Prostate gland (tissue), 2 donors: ENCODE measurements around the gene LRIG2. TPM values are rescaled to one million over a fixed set of nuclear protein-coding genes. Genes with fewer than 3 reads are reported as not detected.

ENCODE experiments used
- DNase-seq: peaks from one replicate; pipeline ENCODE4 v3.0.0-alpha.2; 2019; ENCODE audit warnings: low spot score
- H3K27ac ChIP-seq, 2 donors: fragments of 200-600 bp; sonication (generic); 2 replicates each; pipeline ENCODE4 v1.5.1; 2017 to 2019
- H3K27me3 ChIP-seq: fragments of 200-600 bp; sonication (generic); replicated peaks from 2 replicates; pipeline ENCODE4 v1.5.1; 2019; ENCODE audit not compliant: insufficient read depth
- H3K36me3 ChIP-seq, 2 donors: fragments of 200-600 bp; sonication (generic); 1 replicate in 1 of 2; 2 replicates in 1 of 2; pipeline versions ENCODE4 v1.5.1 to v1.8.1; 2017 to 2019
- H3K4me1 ChIP-seq: fragments of 200-600 bp; sonication (generic); replicated peaks from 2 replicates; pipeline ENCODE4 v1.5.1; 2019
- H3K4me3 ChIP-seq, 2 donors: fragments of 200-600 bp; sonication (generic); 2 replicates each; pipeline ENCODE4 v1.5.1; 2017 to 2019
- H3K9me3 ChIP-seq: fragments of 200-600 bp; sonication (generic); 2 replicates; pipeline ENCODE4 v1.5.1; 2017
- CTCF ChIP-seq, 4 experiments: fragments of 200-600 bp in 2 of 4; fragments of 450-650 bp in 2 of 4; sonication (generic) in 2 of 4; IDR thresholded peaks; 1 replicate in 3 of 4; 2 replicates in 1 of 4; pipeline ENCODE4 v1.5.1; 2016 to 2019; ENCODE audit warnings: antibody characterized with exemption in 4 of 4, mild to moderate bottlenecking in 2 of 4, moderate library complexity in 2 of 4
- POLR2A ChIP-seq: fragments of 450-650 bp; IDR thresholded peaks from one replicate; pipeline ENCODE4 v1.6.1; 2016; ENCODE audit warnings: antibody characterized with exemption, mild to moderate bottlenecking
- POLR2AphosphoS5 ChIP-seq: sonication (generic); formaldehyde crosslinking; IDR thresholded peaks from one replicate; pipeline ENCODE4 v1.6.1; 2017; ENCODE audit warnings: antibody characterized with exemption
- WGBS: methylation state at CpG from one replicate; pipeline ENCODE4 v1.1.5; 2018; 5-methylcytosine and 5-hydroxymethylcytosine counted together
- intact Hi-C: fragments of 100-400 bp; cut with DNase I; formaldehyde crosslinking; loops from one replicate; pipeline ENCODE4 v1.14.2; 2022
- total RNA-seq, 2 donors: library from RNA; depleted of rRNA; stranded (reverse); fragments of >200 nt; gene quantifications; one replicate each; pipeline ENCODE4 v1.1.0, GENCODE V29; 2016

The LRIG2 gene
- total RNA-seq, 2 donors from 2014 or later, result 20.8 to 26.6 TPM

GRCh38 chr1:113096493-113096892 is 23.5 kb downstream of the LRIG2 start:
- Histone ChIP-seq H3K4me3 (no peak overlapping the region), H3K27ac (no peak overlapping the region), H3K27me3 (no peaks in the 10 kb centered on the region), H3K9me3 (no peaks in the 10 kb centered on the region), H3K36me3 (peaks cover 4 to 7% of the 10 kb centered on the region in 2 donors), H3K4me1 (no peaks in the 10 kb centered on the region)
- 88% methylated on average over 3 of the region's 3 CpGs for whole genome bisulfite sequencing
- intact Hi-C loops, result no loop called here
- TF ChIP-seq POLR2A (no peak), CTCF (IDR thresholded peaks at IDR 0.05) (no peak), POLR2AphosphoS5 (no peak)
- DNase-seq, result no peak

DNA sequence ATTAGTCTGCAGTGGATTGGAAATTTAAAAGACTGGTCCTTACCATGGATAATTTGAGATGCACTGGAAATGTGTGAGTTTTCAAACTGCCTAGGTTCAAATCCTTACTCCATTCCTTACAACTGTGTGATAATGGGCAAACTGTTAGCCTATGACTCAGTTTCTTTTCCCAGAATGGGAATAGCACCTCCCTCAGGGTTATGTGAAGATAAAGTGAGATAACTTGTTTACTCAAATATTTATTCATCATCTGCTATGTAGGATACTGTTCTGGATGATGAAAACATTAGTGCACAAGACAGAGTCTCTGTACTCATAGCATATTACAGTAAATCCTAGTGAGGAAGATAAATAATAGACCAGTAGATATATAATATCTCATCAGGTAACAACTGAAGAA is 28.6 kb downstream of the LRIG2 start:
- H3K36me3 ChIP-seq, result peaks cover 0 to 10% of the 10 kb centered on the region in 2 donors

DNA sequence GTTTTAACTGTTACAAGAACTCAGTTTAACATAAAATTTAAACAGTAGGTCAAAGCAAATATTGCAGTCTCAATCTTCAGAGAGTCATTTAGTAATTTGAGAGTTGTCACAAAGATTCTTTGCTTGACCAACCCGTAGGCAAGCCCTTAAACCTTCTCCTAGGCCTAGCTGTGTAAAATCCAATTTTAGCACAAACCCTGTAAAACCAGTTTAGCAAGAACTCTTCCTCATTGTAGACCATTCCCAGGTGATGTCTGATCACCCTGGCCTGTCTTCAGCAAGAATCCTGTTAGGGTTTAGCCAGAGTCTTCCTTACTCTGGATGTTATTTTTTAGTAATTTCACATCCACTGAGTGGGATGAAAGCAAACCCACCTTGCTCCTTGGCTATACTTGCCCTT is 30.1 kb downstream of the LRIG2 start:
- Histone ChIP-seq H3K4me3 (no peak overlapping the region), H3K27ac (peak overlapping the region; percentile 24 to 56), H3K4me1 (no peaks in the 10 kb centered on the region), H3K27me3 (no peaks in the 10 kb centered on the region), H3K9me3 (no peaks in the 10 kb centered on the region), H3K36me3 (peaks cover 0 to 10% of the 10 kb centered on the region in 2 donors)
- intact Hi-C loops, result no loop called here
- no peak for TF ChIP-seq CTCF (IDR thresholded peaks at IDR 0.05)
- TF ChIP-seq POLR2AphosphoS5, result peak; percentile 69
- WGBS, result 64% methylated on average over 1 of the region's 1 CpG
- DNase-seq, result peak; percentile 49

More for the DNA sequence above, 28.6 kb downstream of the LRIG2 start:
- intact Hi-C loops, result no loop called here
- no peak for DNase-seq
- Histone ChIP-seq H3K9me3 (no peaks in the 10 kb centered on the region), H3K4me3 (no peak overlapping the region), H3K27ac (no peak overlapping the region), H3K27me3 (no peaks in the 10 kb centered on the region), H3K4me1 (no peaks in the 10 kb centered on the region)
- TF ChIP-seq CTCF (IDR thresholded peaks at IDR 0.05) (no peak), POLR2AphosphoS5 (no peak), POLR2A (no peak)

DNA sequence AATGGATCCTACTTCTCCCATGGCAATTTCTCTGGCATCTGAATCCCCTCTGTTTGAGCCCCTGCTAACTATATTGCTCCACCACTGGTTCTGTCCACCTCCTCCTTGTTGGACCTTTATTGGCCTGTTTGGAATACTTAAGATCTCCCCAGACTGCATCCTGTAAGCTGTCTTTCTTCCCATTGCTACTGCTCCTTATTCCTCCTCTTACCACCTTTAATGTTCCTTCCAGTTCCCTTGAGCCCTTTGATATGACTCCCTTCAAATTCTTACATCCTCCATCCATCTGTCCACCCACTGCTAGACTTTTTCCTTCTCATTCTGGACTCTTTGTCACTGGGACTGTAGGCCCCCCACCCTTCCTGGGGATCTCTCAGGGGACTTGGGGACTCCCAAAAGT is 31.0 kb downstream of the LRIG2 start:
- peaks cover 0 to 6% of the 10 kb centered on the region in 2 donors for H3K36me3 ChIP-seq
- no peaks in the 10 kb centered on the region for H3K27me3 ChIP-seq
- DNase-seq, result no peak
- intact Hi-C loops, result no loop called here
- no peak overlapping the region for H3K4me3 ChIP-seq
- no peaks in the 10 kb centered on the region for H3K4me1 ChIP-seq
- peak overlapping the region in 1 of 2 donors; percentile 56 for H3K27ac ChIP-seq
- no peaks in the 10 kb centered on the region for H3K9me3 ChIP-seq
- no peak for TF ChIP-seq POLR2AphosphoS5
- no peak for TF ChIP-seq POLR2A
- TF ChIP-seq CTCF (IDR thresholded peaks at IDR 0.05), result no peak

- H3K27ac ChIP-seq, result no peak overlapping the region
- no peak for DNase-seq
- 91% methylated on average over 2 of the region's 2 CpGs for WGBS
- no peaks in the 10 kb centered on the region for H3K27me3 ChIP-seq
- H3K9me3 ChIP-seq, result no peaks in the 10 kb centered on the region
- H3K4me3 ChIP-seq, result no peak overlapping the region
- TF ChIP-seq POLR2A, result no peak
- TF ChIP-seq CTCF (IDR thresholded peaks at IDR 0.05), result no peak
- TF ChIP-seq POLR2AphosphoS5, result no peak
- peaks cover 0 to 6% of the 10 kb centered on the region in 2 donors for H3K36me3 ChIP-seq
- H3K4me1 ChIP-seq, result no peaks in the 10 kb centered on the region
- intact Hi-C loops, result no loop called here
Observed at GRCh38 chr1:113106910-113107309, 33.9 kb downstream of the LRIG2 start.
